Mammary epithelial cell (primary cell): ENCODE data around the gene ADCY2.

Experiments used
- CTCF ChIP-seq, 2 donors: IDR thresholded peaks in 1 of 2; conservative IDR thresholded peaks in 1 of 2; 2 replicates each; pipeline ENCODE4 v1.5.1; 2011 to 2012; ENCODE audit warnings: inconsistent platforms in 2 of 2, low read length in 2 of 2, mild to moderate bottlenecking in 2 of 2, control low read depth in 1 of 2, low read depth in 1 of 2; ENCODE audit not compliant: insufficient read depth in 1 of 2; ENCODE audit errors: extremely low read depth in 1 of 2
- EZH2 ChIP-seq: IDR thresholded peaks from 2 replicates; pipeline ENCODE4 v1.6.1; 2012; ENCODE audit warnings: low read length, inconsistent platforms, borderline replicate concordance

GRCh38 chr5:7852988-7853387, 457.1 kb downstream of the ADCY2 start:
- no peak for TF ChIP-seq CTCF (conservative IDR thresholded peaks at IDR 0.05 in 1 of 2, IDR thresholded peaks at IDR 0.05 in 1 of 2; ENCODE audit: extremely low read depth in 1 of 2, insufficient read depth in 1 of 2, low read depth in 1 of 2, low read length in 2 of 2)
- TF ChIP-seq EZH2 = no peak
